Fibroblast of pulmonary artery (primary cell): ENCODE data around the gene NCMAP.
"Not testable (repeated sequence)": the region's sequence is repeated elsewhere in the genome, so short reads cannot be mapped to it uniquely, and the experiment has no call there.

ENCODE experiments used
- DNase-seq: peaks from one replicate; pipeline ENCODE4 v3.0.0-alpha.2; 2010; ENCODE audit warnings: low read depth
- H3K4me3 ChIP-seq: replicated peaks from 2 replicates; pipeline ENCODE4 v1.5.1; 2011; ENCODE audit warnings: low read depth, mild to moderate bottlenecking, control low read depth, low read length, moderate library complexity
- TF ChIP-seq, protein P1 (sequence below): IDR thresholded peaks from 2 replicates; pipeline ENCODE4 v1.5.1; 2011; ENCODE audit warnings: mild to moderate bottlenecking, control low read depth, low read length, inconsistent platforms; ENCODE audit errors: missing control alignments

NCMAP gene

DNA sequence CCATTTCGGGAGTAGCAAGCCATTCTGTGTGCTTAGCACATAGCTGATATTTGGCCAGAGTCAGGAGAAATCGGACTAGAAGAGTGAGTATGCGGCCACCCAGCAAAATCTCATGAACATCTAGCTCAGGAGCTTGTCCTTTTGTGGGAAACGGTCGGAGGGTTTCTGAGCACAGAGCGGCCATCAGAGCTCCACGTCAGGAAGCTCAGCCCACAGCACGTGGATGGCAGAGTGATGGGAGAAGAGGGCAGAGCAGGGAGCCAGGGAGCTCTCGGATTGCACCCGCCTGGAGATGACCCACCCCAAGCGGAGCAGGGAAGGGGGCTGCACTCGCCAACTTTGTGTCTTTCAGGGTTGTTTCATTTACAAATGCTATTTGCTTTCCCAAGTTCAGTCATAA, 39.4 kb upstream of the NCMAP start:
- H3K4me3 ChIP-seq, result no peak overlapping the region
- no peak for DNase-seq
- TF ChIP-seq, protein P1, sequence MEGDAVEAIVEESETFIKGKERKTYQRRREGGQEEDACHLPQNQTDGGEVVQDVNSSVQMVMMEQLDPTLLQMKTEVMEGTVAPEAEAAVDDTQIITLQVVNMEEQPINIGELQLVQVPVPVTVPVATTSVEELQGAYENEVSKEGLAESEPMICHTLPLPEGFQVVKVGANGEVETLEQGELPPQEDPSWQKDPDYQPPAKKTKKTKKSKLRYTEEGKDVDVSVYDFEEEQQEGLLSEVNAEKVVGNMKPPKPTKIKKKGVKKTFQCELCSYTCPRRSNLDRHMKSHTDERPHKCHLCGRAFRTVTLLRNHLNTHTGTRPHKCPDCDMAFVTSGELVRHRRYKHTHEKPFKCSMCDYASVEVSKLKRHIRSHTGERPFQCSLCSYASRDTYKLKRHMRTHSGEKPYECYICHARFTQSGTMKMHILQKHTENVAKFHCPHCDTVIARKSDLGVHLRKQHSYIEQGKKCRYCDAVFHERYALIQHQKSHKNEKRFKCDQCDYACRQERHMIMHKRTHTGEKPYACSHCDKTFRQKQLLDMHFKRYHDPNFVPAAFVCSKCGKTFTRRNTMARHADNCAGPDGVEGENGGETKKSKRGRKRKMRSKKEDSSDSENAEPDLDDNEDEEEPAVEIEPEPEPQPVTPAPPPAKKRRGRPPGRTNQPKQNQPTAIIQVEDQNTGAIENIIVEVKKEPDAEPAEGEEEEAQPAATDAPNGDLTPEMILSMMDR, result no peak

DNA sequence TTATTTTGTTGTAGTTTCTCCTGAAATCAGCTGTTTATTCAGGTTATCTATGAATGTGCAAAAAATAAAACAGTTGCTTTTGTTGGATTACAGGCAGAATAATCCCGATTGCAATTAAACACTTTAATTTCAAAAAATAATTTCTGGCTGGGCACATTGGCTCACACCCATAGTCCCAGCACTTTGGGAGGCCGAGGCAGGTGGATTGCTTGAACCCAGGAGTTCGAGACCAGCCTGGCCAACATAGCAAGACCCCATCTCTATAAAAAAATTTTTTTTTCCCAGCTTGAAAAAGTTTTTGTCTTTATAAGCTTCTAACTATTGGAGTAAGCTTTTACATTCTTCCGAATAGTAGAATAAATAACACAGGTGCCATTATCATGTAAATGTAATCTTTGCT, 38.0 kb upstream of the NCMAP start:
- H3K4me3 ChIP-seq, result no peak overlapping the region
- no peak for DNase-seq
- TF ChIP-seq, protein P1, result no peak

DNA sequence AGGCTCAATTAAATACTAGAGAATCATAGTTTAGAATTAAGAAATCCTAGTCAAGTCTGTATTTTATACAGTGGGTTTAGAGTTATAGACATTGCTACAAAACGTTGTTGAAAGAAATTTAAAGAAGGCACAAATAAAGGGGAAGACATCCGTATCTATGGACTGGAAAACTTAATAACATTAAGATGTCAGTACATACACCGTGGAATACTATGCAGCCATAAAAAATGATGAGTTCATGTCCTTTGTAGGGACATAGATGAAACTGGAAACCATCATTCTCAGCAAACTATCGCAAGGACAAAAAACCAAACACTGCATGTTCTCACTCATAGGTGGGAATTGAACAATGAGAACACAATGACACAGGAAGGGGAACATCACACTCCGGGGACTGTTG, 35.6 kb upstream of the NCMAP start:
- not testable (repeated sequence) for DNase-seq, H3K4me3 ChIP-seq

DNA sequence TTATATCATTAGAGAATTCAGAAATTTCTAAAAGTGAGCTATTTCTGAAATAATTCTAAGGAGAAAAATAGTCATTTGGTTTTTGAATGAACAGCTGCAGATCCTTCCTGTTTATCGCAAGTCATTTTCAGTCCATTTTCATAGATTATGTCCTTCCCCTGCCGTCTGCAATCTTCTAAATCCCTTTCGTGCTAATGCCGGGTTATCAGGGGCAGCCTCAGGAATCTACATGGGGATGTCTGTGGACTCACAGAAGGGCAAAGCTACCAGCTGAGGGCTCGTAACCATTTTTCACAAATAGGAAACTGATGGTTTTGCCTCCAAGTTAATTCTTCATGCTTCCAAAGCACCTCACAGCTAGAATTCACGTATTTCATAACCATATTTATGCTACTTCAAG, 30.3 kb upstream of the NCMAP start:
- H3K4me3 ChIP-seq, result no peak overlapping the region
- TF ChIP-seq, protein P1, result no peak

DNA sequence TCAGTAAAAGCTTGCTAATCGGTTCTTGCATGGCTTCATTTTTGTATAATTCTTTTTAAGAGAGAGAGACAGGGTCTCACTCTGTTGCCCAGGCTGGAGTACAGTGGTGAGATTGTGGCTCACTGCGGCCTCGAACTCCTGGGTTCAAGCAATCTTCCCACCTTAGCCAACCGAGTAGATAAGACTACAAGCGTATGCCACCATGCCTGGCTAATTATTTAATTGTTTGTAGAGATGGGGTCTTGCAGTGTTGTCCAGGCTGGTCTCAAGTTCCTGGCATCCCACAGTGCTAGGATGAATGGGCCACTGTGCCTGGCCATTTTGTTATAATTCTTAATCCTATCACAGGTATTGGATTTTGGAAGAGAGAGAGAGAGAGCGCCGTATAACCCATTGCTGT, 29.8 kb upstream of the NCMAP start:
- DNase-seq, result no peak
- no peak overlapping the region for H3K4me3 ChIP-seq
- TF ChIP-seq, protein P1, result no peak

More for the DNA sequence above, 30.3 kb upstream of the NCMAP start:
- DNase-seq, result no peak

DNA sequence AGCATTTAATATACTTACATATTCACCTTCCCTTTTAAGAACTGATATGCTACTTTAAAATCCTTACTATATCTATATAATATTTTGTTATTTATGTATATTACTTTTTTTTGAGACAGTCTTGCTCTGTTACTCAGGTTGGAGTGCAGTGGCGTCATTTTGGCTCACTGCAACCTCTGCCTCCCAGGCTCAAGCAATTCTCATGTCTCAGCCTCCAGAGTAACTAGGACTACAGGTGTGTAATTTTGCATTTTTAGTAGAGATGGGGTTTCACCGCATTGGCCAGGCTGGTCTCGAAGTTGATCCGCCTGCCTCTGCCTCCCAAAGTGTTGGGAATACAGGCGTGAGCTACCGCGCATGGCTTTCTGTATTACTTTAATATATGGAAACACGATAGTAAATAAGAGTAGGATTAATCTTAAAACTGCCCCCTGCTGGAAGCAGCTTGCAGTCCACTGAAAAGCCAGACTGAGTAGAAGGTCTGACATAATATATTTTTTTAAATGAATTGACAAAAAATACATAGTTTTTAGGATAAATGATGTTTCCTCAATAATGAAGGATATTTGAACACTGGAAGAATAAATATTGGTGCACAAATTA, 28.8 kb upstream of the NCMAP start:
- TF ChIP-seq, protein P1, result peak; percentile 64

DNA sequence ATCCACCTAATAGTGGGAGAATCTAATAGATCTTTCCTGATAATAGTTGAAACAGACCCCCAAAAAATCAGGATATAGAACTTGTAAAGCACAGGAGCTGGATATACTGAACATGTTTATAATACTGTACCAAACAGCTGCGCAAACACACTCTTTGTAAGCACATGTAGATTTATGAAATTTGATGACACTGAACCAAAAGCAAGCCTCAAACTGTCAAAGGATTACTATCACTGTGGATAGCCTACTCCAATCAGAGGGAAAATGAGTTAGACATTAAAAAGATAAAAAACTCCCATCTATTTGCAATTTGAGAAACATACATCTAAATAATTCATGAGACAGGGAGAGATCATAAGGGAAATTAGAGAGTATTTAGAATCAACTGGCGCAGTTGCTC, 27.1 kb upstream of the NCMAP start:
- H3K4me3 ChIP-seq, result no peak overlapping the region
- TF ChIP-seq, protein P1, result no peak
- no peak for DNase-seq

More for the DNA sequence above, 28.8 kb upstream of the NCMAP start:
- H3K4me3 ChIP-seq, result no peak overlapping the region
- DNase-seq, result peak; percentile 42

DNA sequence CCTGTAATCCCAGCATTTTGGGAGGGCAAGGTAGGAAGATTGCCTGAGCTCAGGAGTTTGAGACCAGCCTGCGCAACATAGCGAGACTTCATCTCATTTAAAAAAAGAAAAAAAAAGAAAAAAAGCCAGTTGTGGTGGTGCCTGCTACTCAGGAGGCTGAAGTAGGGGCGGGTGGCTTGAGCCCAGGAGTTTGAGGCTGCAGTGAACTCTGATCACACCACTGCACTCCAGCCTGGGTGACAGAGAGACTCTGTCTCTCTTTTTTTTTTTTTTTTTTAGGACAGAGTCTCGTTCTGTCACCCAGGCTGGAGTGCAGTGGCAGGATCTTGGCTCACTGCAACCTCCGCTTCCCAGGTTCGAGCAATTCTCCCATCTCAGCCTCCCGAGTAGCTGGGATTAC, 26.6 kb upstream of the NCMAP start:
- H3K4me3 ChIP-seq, DNase-seq: not testable (repeated sequence)
